SU-DHL-6 (cell line): Measurements from ENCODE around the gene GASK1B.

ENCODE experiments used
- H2AFZ ChIP-seq: fragments of 200-600 bp; sonication (generic); 2 replicates; pipeline ENCODE4 v1.6.1; 2014; ENCODE audit warnings: low read depth, mild to moderate bottlenecking, moderate library complexity, mixed read lengths, antibody characterized with exemption, low read length; ENCODE audit not compliant: severe bottlenecking
- H3F3A ChIP-seq: fragments of 200-600 bp; shearing (Covaris generic); 2 replicates; pipeline ENCODE4 v1.6.0; 2016; ENCODE audit warnings: antibody characterized with exemption, mild to moderate bottlenecking; ENCODE audit not compliant: insufficient read depth
- H3K27ac ChIP-seq: fragments of 200-600 bp; sonication (generic); 2 replicates; pipeline ENCODE4 v1.5.1; 2016; ENCODE audit warnings: low read depth, mild to moderate bottlenecking, low read length, moderate library complexity, mixed read lengths
- H3K27me3 ChIP-seq: fragments of 200-600 bp; sonication (generic), shearing (Covaris generic); 2 replicates; pipeline ENCODE4 v1.6.0; 2014; ENCODE audit warnings: mild to moderate bottlenecking, low read length
- H3K36me3 ChIP-seq: fragments of 200-600 bp; sonication (generic); 2 replicates; pipeline ENCODE4 v1.6.1; 2014; ENCODE audit warnings: mild to moderate bottlenecking, low read length, mixed read lengths
- H3K4me2 ChIP-seq: fragments of 300-600, 200-600 bp; shearing (Covaris generic), sonication (generic); 2 replicates; pipeline ENCODE4 v1.6.0; 2014; ENCODE audit warnings: low read length, low read depth, mild to moderate bottlenecking; ENCODE audit not compliant: poor library complexity, severe bottlenecking
- H3K4me3 ChIP-seq: fragments of 200-600 bp; sonication (generic); 2 replicates; pipeline ENCODE4 v1.5.1; 2014; ENCODE audit warnings: antibody characterized with exemption, low read length, mild to moderate bottlenecking, mixed read lengths; ENCODE audit not compliant: insufficient read depth, poor library complexity, severe bottlenecking
- H3K79me2 ChIP-seq: fragments of 200-600 bp; sonication (generic); 2 replicates; pipeline ENCODE4 v1.6.1; 2014; ENCODE audit warnings: mild to moderate bottlenecking, low read length, moderate library complexity; ENCODE audit not compliant: insufficient read depth
- H3K9ac ChIP-seq: fragments of 200-600 bp; sonication (generic); 2 replicates; pipeline ENCODE4 v1.7.0; 2014; ENCODE audit warnings: mild to moderate bottlenecking, low read length
- H3K9me2 ChIP-seq: fragments of 200-600 bp; sonication (generic); replicated peaks from 2 replicates; pipeline ENCODE4 v1.6.1; 2014; ENCODE audit warnings: low read length; ENCODE audit not compliant: insufficient read depth
- H3K9me3 ChIP-seq: fragments of 200-600 bp; sonication (generic); 2 replicates; pipeline ENCODE4 v1.6.1; 2014; ENCODE audit warnings: low read length, mixed read lengths; ENCODE audit not compliant: insufficient read depth
- H4K20me1 ChIP-seq: fragments of 200-600 bp; sonication (generic); 2 replicates; pipeline ENCODE4 v1.6.1; 2014; ENCODE audit warnings: low read depth, mild to moderate bottlenecking, antibody characterized with exemption, low read length, moderate library complexity, mixed read lengths
- EZH2phosphoT487 ChIP-seq: fragments of 200-600 bp; sonication (generic), shearing (Covaris generic); conservative IDR thresholded peaks from 2 replicates; pipeline ENCODE4 v1.6.1; 2018; ENCODE audit warnings: mild to moderate bottlenecking, antibody characterized with exemption, low read length, moderate library complexity, mixed read lengths
- TF ChIP-seq, protein P1 (sequence below): fragments of 200-600 bp; sonication (generic); IDR thresholded peaks from one replicate; pipeline ENCODE4 v1.5.1; 2017; ENCODE audit warnings: antibody characterized with exemption, mild to moderate bottlenecking, low read length, moderate library complexity; ENCODE audit not compliant: insufficient read depth, poor library complexity, severe bottlenecking

GASK1B gene

DNA sequence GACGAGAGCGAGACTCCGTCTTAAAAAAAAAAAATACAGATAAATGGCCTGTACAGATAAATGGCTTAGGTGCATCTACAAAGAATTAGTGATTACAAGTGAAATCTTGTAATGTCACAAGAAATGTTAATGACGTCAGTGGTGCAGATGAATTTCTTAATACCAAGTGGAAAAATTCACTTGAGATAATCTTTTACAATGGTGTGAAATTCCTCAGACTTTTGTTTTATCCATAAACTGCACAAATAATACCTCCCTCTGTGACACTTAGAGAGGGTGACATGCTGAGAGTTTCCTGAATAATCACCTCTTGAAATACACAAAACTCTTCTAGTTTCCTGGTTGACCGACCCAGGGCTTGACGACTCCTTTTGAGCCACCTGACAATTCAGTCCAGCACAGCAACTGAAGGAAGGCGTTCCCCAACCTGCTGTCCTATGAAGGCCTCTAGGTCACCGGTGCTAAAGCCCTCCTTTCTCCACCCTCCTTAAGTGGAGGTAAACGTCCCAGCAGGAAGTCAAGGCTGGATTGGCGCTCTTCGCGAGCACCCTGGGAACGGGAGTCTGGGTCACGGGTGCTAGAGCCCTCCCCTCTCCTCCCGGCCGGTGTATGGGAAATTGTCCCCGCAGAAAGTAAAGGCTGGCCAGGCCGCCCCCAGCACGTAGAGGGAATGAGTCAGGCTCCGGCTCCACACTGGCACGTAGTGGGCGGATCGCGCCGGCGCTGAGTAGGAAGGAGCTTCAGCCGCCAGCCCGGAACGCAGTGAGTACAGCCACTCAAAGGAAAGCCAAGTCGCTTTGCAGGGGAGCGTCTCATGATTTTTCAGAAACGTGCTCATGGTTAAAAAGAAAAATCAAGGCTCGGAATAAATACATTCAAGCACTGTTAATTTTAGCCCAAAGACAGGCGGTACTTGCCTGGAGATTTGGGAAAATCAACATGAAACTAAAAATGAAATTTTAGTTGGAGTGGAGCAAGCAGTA lies 37.3 kb upstream of the GASK1B start, which contains the start of gene TMEM144:
Gene TMEM144 (plus strand): TSS at position 662 of the 983 bp plus-strand sequence. CDS start 2,182 bp downstream, outside the sequence.
- H2AFZ ChIP-seq: no peak within 1 kb of the TSS

DNA sequence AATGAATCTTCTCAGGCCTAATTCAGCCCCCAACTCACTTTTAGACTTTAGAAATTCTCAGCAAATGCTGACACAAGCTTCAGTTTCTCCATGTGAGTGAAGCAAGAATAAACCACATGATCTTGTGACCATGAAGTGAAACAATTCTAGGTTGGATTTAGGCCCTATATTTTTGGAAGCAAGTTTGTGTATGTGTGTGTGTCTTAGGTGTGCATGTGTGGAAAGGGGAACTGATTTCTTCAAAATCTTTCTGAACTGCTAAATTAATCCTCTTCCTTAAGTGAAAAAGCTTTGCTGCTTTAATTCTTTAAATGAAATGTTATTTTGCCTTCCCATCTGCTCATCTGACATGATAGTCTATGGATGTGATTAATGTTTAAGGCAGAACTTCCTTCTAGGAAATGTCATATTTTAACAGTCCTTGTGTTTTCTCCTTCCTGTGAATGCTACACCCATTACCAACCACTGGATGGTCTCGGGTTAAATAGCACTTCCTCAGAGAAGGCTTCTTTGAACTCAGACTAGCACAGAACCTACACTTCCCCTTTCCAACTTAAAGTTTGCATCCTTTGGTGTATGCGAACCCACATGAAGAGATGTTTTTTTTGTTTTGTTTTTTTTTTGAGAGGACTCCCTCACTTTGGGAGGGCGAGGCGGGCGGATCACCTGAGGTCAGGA lies 36.3 kb upstream of the GASK1B start:
- Histone ChIP-seq H3F3A (no peaks in the 10 kb centered on the region), H3K9me3 (no peaks in the 10 kb centered on the region), H3K27ac (no peak overlapping the region), H3K36me3 (no peaks in the 10 kb centered on the region), H3K9ac (no peak overlapping the region), H3K4me2 (no peak overlapping the region), H3K79me2 (no peaks in the 10 kb centered on the region), H3K9me2 (no peaks in the 10 kb centered on the region), H2AFZ (no peak overlapping the region), H3K27me3 (no peaks in the 10 kb centered on the region), H4K20me1 (no peaks in the 10 kb centered on the region), H3K4me3 (no peak overlapping the region)
- TF ChIP-seq EZH2phosphoT487: no peak
- TF ChIP-seq, protein P1, sequence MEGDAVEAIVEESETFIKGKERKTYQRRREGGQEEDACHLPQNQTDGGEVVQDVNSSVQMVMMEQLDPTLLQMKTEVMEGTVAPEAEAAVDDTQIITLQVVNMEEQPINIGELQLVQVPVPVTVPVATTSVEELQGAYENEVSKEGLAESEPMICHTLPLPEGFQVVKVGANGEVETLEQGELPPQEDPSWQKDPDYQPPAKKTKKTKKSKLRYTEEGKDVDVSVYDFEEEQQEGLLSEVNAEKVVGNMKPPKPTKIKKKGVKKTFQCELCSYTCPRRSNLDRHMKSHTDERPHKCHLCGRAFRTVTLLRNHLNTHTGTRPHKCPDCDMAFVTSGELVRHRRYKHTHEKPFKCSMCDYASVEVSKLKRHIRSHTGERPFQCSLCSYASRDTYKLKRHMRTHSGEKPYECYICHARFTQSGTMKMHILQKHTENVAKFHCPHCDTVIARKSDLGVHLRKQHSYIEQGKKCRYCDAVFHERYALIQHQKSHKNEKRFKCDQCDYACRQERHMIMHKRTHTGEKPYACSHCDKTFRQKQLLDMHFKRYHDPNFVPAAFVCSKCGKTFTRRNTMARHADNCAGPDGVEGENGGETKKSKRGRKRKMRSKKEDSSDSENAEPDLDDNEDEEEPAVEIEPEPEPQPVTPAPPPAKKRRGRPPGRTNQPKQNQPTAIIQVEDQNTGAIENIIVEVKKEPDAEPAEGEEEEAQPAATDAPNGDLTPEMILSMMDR: no peak

More for the DNA sequence above, 37.3 kb upstream of the GASK1B start, which contains the start of gene TMEM144:
- Histone ChIP-seq H3K4me3 (no peak within 1 kb of the TSS), H3K9ac (no peak within 1 kb of the TSS), H3K27ac (no peak within 1 kb of the TSS), H3K36me3 (no peaks in the 10 kb centered on the region), H3K9me3 (no peaks in the 10 kb centered on the region), H3F3A (no peaks in the 10 kb centered on the region), H3K27me3 (no peaks in the 10 kb centered on the region), H3K79me2 (no peaks in the 10 kb centered on the region), H4K20me1 (no peaks in the 10 kb centered on the region), H3K9me2 (no peaks in the 10 kb centered on the region), H3K4me2 (no peak within 1 kb of the TSS)
- TF ChIP-seq, protein P1: no peak
- TF ChIP-seq EZH2phosphoT487: no peak

DNA sequence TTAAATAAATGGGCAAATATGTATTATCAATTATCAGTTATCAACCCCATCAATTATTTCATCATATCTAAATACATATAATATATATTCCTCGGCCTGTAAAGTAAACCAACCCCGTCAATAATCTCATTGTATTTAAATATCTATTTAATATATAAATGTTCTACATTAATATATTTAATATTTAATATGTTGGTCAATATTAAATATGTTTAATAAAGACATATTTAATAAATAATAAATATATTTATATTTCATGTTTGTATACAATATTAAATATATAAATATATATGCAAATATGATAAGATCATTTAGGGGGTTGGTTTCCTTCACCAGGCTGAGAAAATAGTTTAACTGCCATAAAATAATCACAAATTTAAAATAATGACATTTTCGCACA lies 31.1 kb upstream of the GASK1B start:
- H4K20me1 ChIP-seq: no peaks in the 10 kb centered on the region
- H3F3A ChIP-seq: no peaks in the 10 kb centered on the region
- H3K4me2 ChIP-seq: no peak overlapping the region
- H3K79me2 ChIP-seq: no peaks in the 10 kb centered on the region
- H3K36me3 ChIP-seq: no peaks in the 10 kb centered on the region
- no peak overlapping the region for H3K27ac ChIP-seq
- H3K27me3 ChIP-seq: no peaks in the 10 kb centered on the region
- no peak overlapping the region for H2AFZ ChIP-seq
- no peaks in the 10 kb centered on the region for H3K9me3 ChIP-seq
- TF ChIP-seq, protein P1: no peak
- TF ChIP-seq EZH2phosphoT487: no peak
- no peak overlapping the region for H3K4me3 ChIP-seq
- no peak overlapping the region for H3K9ac ChIP-seq
- no peaks in the 10 kb centered on the region for H3K9me2 ChIP-seq
